H9 (cell line): ENCODE results near the gene ABCB1. TPM values are rescaled to one million over a fixed set of nuclear protein-coding genes. Genes with fewer than 3 reads are reported as not detected.

Experiments
- DNase-seq: peaks from one replicate; pipeline ENCODE4 v3.0.0-alpha.2; 2017
- H2AFZ ChIP-seq: one replicate; pipeline ENCODE4 v1.6.1; 2013; ENCODE audit warnings: mild to moderate bottlenecking, low read length, control low read depth, moderate library complexity
- H2AK5ac ChIP-seq: 2 replicates; pipeline ENCODE4 v1.6.1; 2013; ENCODE audit warnings: low read length, control low read depth, mixed read lengths; ENCODE audit not compliant: insufficient read length
- H2BK120ac ChIP-seq: one replicate; pipeline ENCODE4 v1.6.1; 2013; ENCODE audit warnings: low read depth, mild to moderate bottlenecking, low read length, control low read depth, inconsistent platforms; ENCODE audit not compliant: poor library complexity, severe bottlenecking
- H2BK12ac ChIP-seq: 2 replicates; pipeline ENCODE4 v1.6.1; 2013; ENCODE audit warnings: low read length, control low read depth, mixed read lengths, low read depth; ENCODE audit not compliant: insufficient read length
- H2BK15ac ChIP-seq: 2 replicates; pipeline ENCODE4 v1.6.1; 2013; ENCODE audit warnings: low read depth, low read length, control low read depth
- H2BK20ac ChIP-seq: one replicate; pipeline ENCODE4 v1.6.1; 2013; ENCODE audit warnings: low read depth, mild to moderate bottlenecking, low read length, control low read depth, inconsistent platforms; ENCODE audit not compliant: poor library complexity, severe bottlenecking
- H2BK5ac ChIP-seq: 2 replicates; pipeline ENCODE4 v1.6.1; 2013; ENCODE audit warnings: low read length, control low read depth, mixed read lengths; ENCODE audit not compliant: insufficient read length
- H3K14ac ChIP-seq: 2 replicates; pipeline ENCODE4 v1.6.1; 2013; ENCODE audit warnings: low read length, control low read depth; ENCODE audit not compliant: insufficient read depth
- H3K18ac ChIP-seq: 2 replicates; pipeline ENCODE4 v1.6.1; 2013; ENCODE audit warnings: low read depth, mild to moderate bottlenecking, mixed read lengths, low read length, control low read depth; ENCODE audit not compliant: insufficient read length
- H3K23ac ChIP-seq: 2 replicates; pipeline ENCODE4 v1.6.1; 2013; ENCODE audit warnings: low read length, control low read depth, mixed read lengths, low read depth; ENCODE audit not compliant: insufficient read length
- H3K23me2 ChIP-seq: 2 replicates; pipeline ENCODE4 v1.6.1; 2013; ENCODE audit warnings: low read depth, mild to moderate bottlenecking, mixed read lengths, low read length, control low read depth; ENCODE audit not compliant: insufficient read length, poor library complexity, severe bottlenecking
- H3K27ac ChIP-seq: 2 replicates; pipeline ENCODE4 v1.5.1; 2013; ENCODE audit warnings: low read length, control low read depth, mixed read lengths, low read depth; ENCODE audit not compliant: insufficient read length
- H3K27me3 ChIP-seq: 2 replicates; pipeline ENCODE4 v1.6.1; 2013; ENCODE audit warnings: low read length, control low read depth, inconsistent platforms; ENCODE audit not compliant: insufficient read depth
- H3K4ac ChIP-seq: 2 replicates; pipeline ENCODE4 v1.6.1; 2013; ENCODE audit warnings: low read depth, mild to moderate bottlenecking, control low read depth, inconsistent platforms, low read length, moderate library complexity
- H3K4me1 ChIP-seq: 2 replicates; pipeline ENCODE4 v1.6.1; 2013; ENCODE audit warnings: low read length, control low read depth, inconsistent platforms; ENCODE audit not compliant: insufficient read depth
- H3K4me2 ChIP-seq: 2 replicates; pipeline ENCODE4 v1.6.1; 2013; ENCODE audit warnings: low read length, control low read depth, mixed read lengths; ENCODE audit not compliant: insufficient read length, insufficient read depth
- H3K56ac ChIP-seq: 2 replicates; pipeline ENCODE4 v1.6.1; 2013; ENCODE audit warnings: low read depth, mild to moderate bottlenecking, mixed read lengths, low read length, control low read depth; ENCODE audit not compliant: insufficient read length
- H3K79me1 ChIP-seq: 2 replicates; pipeline ENCODE4 v1.6.1; 2013; ENCODE audit warnings: low read depth, mild to moderate bottlenecking, moderate library complexity, low read length, control low read depth, inconsistent platforms; ENCODE audit not compliant: insufficient read depth, poor library complexity, severe bottlenecking
- H3K79me2 ChIP-seq: 2 replicates; pipeline ENCODE4 v1.6.1; 2013; ENCODE audit warnings: low read length, control low read depth, inconsistent platforms; ENCODE audit not compliant: insufficient read depth
- H3K9ac ChIP-seq: 2 replicates; pipeline ENCODE4 v1.6.1; 2013; ENCODE audit warnings: low read length, control low read depth, mixed read lengths; ENCODE audit not compliant: insufficient read length; ENCODE audit errors: extremely low read depth
- H3K9me3 ChIP-seq: one replicate; pipeline ENCODE4 v1.6.1; 2013; ENCODE audit warnings: low read depth, low read length, inconsistent platforms; ENCODE audit not compliant: control insufficient read depth
- H3T11ph ChIP-seq: one replicate; pipeline ENCODE4 v1.6.1; 2013; ENCODE audit warnings: mild to moderate bottlenecking, low read length, control low read depth, inconsistent platforms
- H4K20me1 ChIP-seq: one replicate; pipeline ENCODE4 v1.6.1; 2013; ENCODE audit not compliant: control insufficient read depth, insufficient read length, insufficient read depth
- H4K5ac ChIP-seq: 2 replicates; pipeline ENCODE4 v1.6.1; 2013; ENCODE audit warnings: low read depth, mild to moderate bottlenecking, mixed read lengths, low read length, control low read depth; ENCODE audit not compliant: insufficient read length
- H4K8ac ChIP-seq: replicated peaks from 2 replicates; pipeline ENCODE4 v1.6.1; 2013; ENCODE audit warnings: low read length, control low read depth, mixed read lengths, low read depth; ENCODE audit not compliant: insufficient read length
- H4K91ac ChIP-seq: 2 replicates; pipeline ENCODE4 v1.6.1; 2013; ENCODE audit warnings: low read depth, mild to moderate bottlenecking, moderate library complexity, mixed read lengths, low read length, control low read depth; ENCODE audit not compliant: insufficient read length
- H3K27ac Mint-ChIP-seq, 3 experiments: 2 replicates in 2 of 3; 3 replicates in 1 of 3; pipeline ENCODE4 v1.8.0; 2020 to 2021; ENCODE audit warnings: mixed read lengths in 3 of 3, mild to moderate bottlenecking in 1 of 3, moderate library complexity in 1 of 3
- H3K27me3 Mint-ChIP-seq: 2 replicates; pipeline ENCODE4 v1.8.0; 2021; ENCODE audit warnings: low read depth, mild to moderate bottlenecking, moderate library complexity, mixed read lengths
- H3K36me3 Mint-ChIP-seq, 3 experiments: 2 replicates in 2 of 3; 3 replicates in 1 of 3; pipeline ENCODE4 v1.8.0; 2020 to 2021; ENCODE audit warnings: low read depth in 3 of 3, mixed read lengths in 3 of 3; ENCODE audit not compliant: insufficient read depth in 1 of 3
- H3K4me1 Mint-ChIP-seq, 2 experiments: 2 replicates each; pipeline ENCODE4 v1.8.0; 2020; ENCODE audit warnings: mixed read lengths in 2 of 2
- H3K4me3 Mint-ChIP-seq, 2 experiments: 2 replicates in 1 of 2; 3 replicates in 1 of 2; pipeline ENCODE4 v1.8.0; 2020 to 2021; ENCODE audit warnings: mild to moderate bottlenecking in 2 of 2, mixed read lengths in 2 of 2, moderate library complexity in 1 of 2
- H3K9me3 Mint-ChIP-seq, 2 experiments: 2 replicates in 1 of 2; 3 replicates in 1 of 2; pipeline ENCODE4 v1.8.0; 2020; ENCODE audit warnings: mild to moderate bottlenecking in 2 of 2, mixed read lengths in 2 of 2, moderate library complexity in 1 of 2
- CTCF ChIP-seq: fragments of 200-600 bp; sonication (generic); conservative IDR thresholded peaks from 3 replicates; pipeline ENCODE4 v1.8.0; 2021; ENCODE audit warnings: antibody characterized with exemption, mild to moderate bottlenecking
- WGBS: extraction: QIAGEN DNeasy Blood & Tissue Kit; methylation state at CpG from one replicate; pipeline ENCODE4 v1.1.7; 2013; ENCODE audit warnings: missing lambda C conversion rate, low lambda C conversion rate, mixed read lengths; ENCODE audit not compliant: insufficient read length; ENCODE audit errors: extremely low coverage; 5-methylcytosine and 5-hydroxymethylcytosine counted together
- total RNA-seq: library from RNA; stranded (reverse); gene quantifications from 2 replicates; pipeline ENCODE4 v1.2.1, GENCODE V29; 2021

The ABCB1 gene
- total RNA-seq, 1 experiment from 2014 or later, result 0.33 TPM

GRCh38 chr7:87474533-87475358 is 125.9 kb downstream of the ABCB1 start:
- Histone ChIP-seq H3K79me1 (no peaks in the 10 kb centered on the region), H2BK15ac (no peak overlapping the region), H2BK120ac (no peak overlapping the region), H4K5ac (no peak overlapping the region), H3K14ac (peak overlapping the region; percentile 81; the same call in 1 of the 2 replicates), H3K18ac (no peak overlapping the region), H2BK20ac (no peak overlapping the region), H2BK5ac (no peak overlapping the region), H3K23me2 (peaks cover 8% of the 10 kb centered on the region), H3K4me1 (no peaks in the 10 kb centered on the region), H3K4me2 (peak overlapping the region; percentile 99), H4K20me1 (no peaks in the 10 kb centered on the region), H3K79me2 (no peaks in the 10 kb centered on the region), H2BK12ac (no peak overlapping the region), H3T11ph (no peak overlapping the region), H4K91ac (no peak overlapping the region), H3K23ac (no peak overlapping the region), H4K8ac (no peak overlapping the region), H2AFZ (no peak overlapping the region), H3K4ac (no peak overlapping the region), H3K9me3 (no peaks in the 10 kb centered on the region), H3K27me3 (peaks cover 5% of the 10 kb centered on the region; the same call in 1 of the 2 replicates), H3K56ac (peak overlapping the region; percentile 77), H3K9ac (no peak overlapping the region), H3K27ac (no peak overlapping the region), H2AK5ac (no peak overlapping the region)
- peaks cover 0 to 3% of the 10 kb centered on the region in 2 experiments; a peak in 1 of 5 replicates for H3K9me3 Mint-ChIP-seq
- peaks cover 37% of the 10 kb centered on the region for H3K27me3 Mint-ChIP-seq
- no peak for DNase-seq
- H3K36me3 Mint-ChIP-seq, result no peaks in the 10 kb centered on the region; a peak in 1 of 7 replicates
- WGBS, result no CpG with 5 or more reads among the region's 14 CpGs
- no peak overlapping the region for H3K27ac Mint-ChIP-seq
- no peak for TF ChIP-seq CTCF
- H3K4me3 Mint-ChIP-seq, result peak overlapping the region; percentile 60 to 80
- H3K4me1 Mint-ChIP-seq, result peaks cover 8 to 9% of the 10 kb centered on the region in 2 experiments
